Measurements from ENCODE around the gene CREB5.

DNA sequence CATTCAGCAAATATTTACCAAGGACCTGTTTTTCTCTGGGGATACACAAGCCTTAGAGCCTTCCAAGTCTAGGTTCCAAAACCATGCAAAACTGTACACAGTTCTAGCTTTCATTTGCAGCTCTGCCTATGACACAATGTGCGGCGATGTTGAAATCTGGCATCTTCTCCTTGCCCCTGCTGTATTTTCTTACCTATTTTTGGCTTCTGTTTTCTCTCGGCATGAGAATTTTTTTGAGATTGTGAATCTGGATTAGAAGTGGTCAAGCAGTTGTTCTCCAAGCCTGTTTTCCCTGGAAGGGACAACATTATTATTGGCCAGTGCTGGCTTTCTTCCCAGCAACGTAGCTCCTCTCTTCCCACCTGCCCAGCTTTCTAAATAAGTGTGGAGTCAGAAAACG is 176.3 kb downstream of the CREB5 start:
- TF ChIP-seq, protein P1, sequence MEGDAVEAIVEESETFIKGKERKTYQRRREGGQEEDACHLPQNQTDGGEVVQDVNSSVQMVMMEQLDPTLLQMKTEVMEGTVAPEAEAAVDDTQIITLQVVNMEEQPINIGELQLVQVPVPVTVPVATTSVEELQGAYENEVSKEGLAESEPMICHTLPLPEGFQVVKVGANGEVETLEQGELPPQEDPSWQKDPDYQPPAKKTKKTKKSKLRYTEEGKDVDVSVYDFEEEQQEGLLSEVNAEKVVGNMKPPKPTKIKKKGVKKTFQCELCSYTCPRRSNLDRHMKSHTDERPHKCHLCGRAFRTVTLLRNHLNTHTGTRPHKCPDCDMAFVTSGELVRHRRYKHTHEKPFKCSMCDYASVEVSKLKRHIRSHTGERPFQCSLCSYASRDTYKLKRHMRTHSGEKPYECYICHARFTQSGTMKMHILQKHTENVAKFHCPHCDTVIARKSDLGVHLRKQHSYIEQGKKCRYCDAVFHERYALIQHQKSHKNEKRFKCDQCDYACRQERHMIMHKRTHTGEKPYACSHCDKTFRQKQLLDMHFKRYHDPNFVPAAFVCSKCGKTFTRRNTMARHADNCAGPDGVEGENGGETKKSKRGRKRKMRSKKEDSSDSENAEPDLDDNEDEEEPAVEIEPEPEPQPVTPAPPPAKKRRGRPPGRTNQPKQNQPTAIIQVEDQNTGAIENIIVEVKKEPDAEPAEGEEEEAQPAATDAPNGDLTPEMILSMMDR (IDR thresholded peaks at IDR 0.05), result no peak
- TF ChIP-seq POLR2A (IDR thresholded peaks at IDR 0.05), result no peak
